ENCODE results near the gene CPEB3.

GRCh38 chr10:92242380-92242779 lies 48.5 kb downstream of the CPEB3 start:
- TF ChIP-seq POLR2AphosphoS5 (IDR thresholded peaks at IDR 0.05; ENCODE audit: borderline replicate concordance, low read depth, low read length) (no peak), EZH2 (IDR thresholded peaks at IDR 0.05) (no peak)
